HTR-8/SVneo (cell line): ENCODE measurements around the gene FCHSD2.

ENCODE experiments used
- DNase-seq: peaks from one replicate; pipeline ENCODE4 v3.0.0; 2011; ENCODE audit warnings: low spot score, mixed read lengths; ENCODE audit not compliant: insufficient read length
- FAIRE-seq: peaks from 2 replicates; lab custom pipeline; 2011; peaks lifted over from hg19 to GRCh38; lab: Jason Lieb, UNC

FCHSD2 gene

GRCh38 chr11:73173755-73174494 lies 31.8 kb upstream of the FCHSD2 start:
- no peak for FAIRE-seq
- no peak for DNase-seq

- FAIRE-seq (no peak), DNase-seq (no peak)
Measured at GRCh38 chr11:73172992-73173656, 31.0 kb upstream of the FCHSD2 start.

GRCh38 chr11:73171436-73172161 lies 29.5 kb upstream of the FCHSD2 start:
- FAIRE-seq, result no peak
- no peak for DNase-seq

- DNase-seq (no peak), FAIRE-seq (no peak)
Measured at GRCh38 chr11:73170140-73170539, 28.0 kb upstream of the FCHSD2 start.

GRCh38 chr11:73168925-73169579 lies 26.9 kb upstream of the FCHSD2 start:
- FAIRE-seq (no peak), DNase-seq (no peak)

- DNase-seq (no peak), FAIRE-seq (no peak)
Measured at GRCh38 chr11:73167363-73167954, 25.3 kb upstream of the FCHSD2 start.

GRCh38 chr11:73164803-73165540 lies 22.9 kb upstream of the FCHSD2 start:
- FAIRE-seq, result no peak
- no peak for DNase-seq

- DNase-seq (no peak), FAIRE-seq (no peak)
Measured at GRCh38 chr11:73163638-73164174, 21.6 kb upstream of the FCHSD2 start.

GRCh38 chr11:73162196-73162740 lies 20.1 kb upstream of the FCHSD2 start:
- FAIRE-seq (no peak), DNase-seq (no peak)

- no peak for FAIRE-seq
Measured at GRCh38 chr11:73160005-73160760, 18.1 kb upstream of the FCHSD2 start.

GRCh38 chr11:73159297-73159696 lies 17.2 kb upstream of the FCHSD2 start:
- FAIRE-seq (no peak), DNase-seq (no peak)

More at GRCh38 chr11:73160005-73160760, 18.1 kb upstream of the FCHSD2 start:
- DNase-seq, result no peak

- peak; percentile 69 for FAIRE-seq
Measured at GRCh38 chr11:73158356-73159051, 16.4 kb upstream of the FCHSD2 start.

GRCh38 chr11:73157101-73158010 lies 15.2 kb upstream of the FCHSD2 start:
- peak; percentile 78 for DNase-seq
- peak; percentile 82 for FAIRE-seq

More at GRCh38 chr11:73158356-73159051, 16.4 kb upstream of the FCHSD2 start:
- peak; percentile 48 for DNase-seq

- DNase-seq (no peak), FAIRE-seq (peak; percentile 23)
Measured at GRCh38 chr11:73156686-73157085, 14.6 kb upstream of the FCHSD2 start.

- no peak for FAIRE-seq
- DNase-seq, result no peak
Measured at GRCh38 chr11:73156114-73156513, 14.0 kb upstream of the FCHSD2 start.

- DNase-seq, result no peak
- no peak for FAIRE-seq
Measured at GRCh38 chr11:73155102-73155501, 13.0 kb upstream of the FCHSD2 start.

- no peak for DNase-seq
- no peak for FAIRE-seq
Measured at GRCh38 chr11:73154178-73154577, 12.1 kb upstream of the FCHSD2 start.
